Heart left ventricle (tissue), 16 donors: Measurements from ENCODE around the gene PANK1. TPM values are rescaled to one million over a fixed set of nuclear protein-coding genes. Genes with fewer than 3 reads are reported as not detected.

ENCODE experiments used
- ATAC-seq, 4 donors: fragments of 200-7000 bp; cut with Tn5 transposase; one replicate each; pipeline ENCODE4 v1.9.1; 2020 to 2022; ENCODE audit warnings: moderate library complexity in 4 of 4, mild to moderate bottlenecking in 3 of 4, moderate number of reproducible peaks in 1 of 4
- DNase-seq, 5 donors: peaks; one replicate each; pipeline ENCODE4 v3.0.0-alpha.2; 2020
- H3K27ac ChIP-seq, 12 donors: fragments of 200-600 bp; sonication (generic) in 4 of 12; one replicate each; pipeline versions ENCODE4 v1.5.0 to v1.8.0; 2016 to 2022; ENCODE audit warnings: mild to moderate bottlenecking in 2 of 12
- H3K27me3 ChIP-seq, 9 donors: fragments of 200-600 bp; sonication (generic) in 2 of 9; one replicate each; pipeline versions ENCODE4 v1.5.1 to v1.8.0; 2016 to 2022; ENCODE audit warnings: mild to moderate bottlenecking in 3 of 9
- H3K36me3 ChIP-seq, 9 donors: fragments of 200-600 bp; sonication (generic) in 2 of 9; one replicate each; pipeline versions ENCODE4 v1.5.0 to v1.8.0; 2018 to 2022; ENCODE audit warnings: mild to moderate bottlenecking in 2 of 9
- H3K4me1 ChIP-seq, 12 donors: fragments of 200-600 bp; sonication (generic) in 4 of 12; one replicate each; pipeline versions ENCODE4 v1.5.0 to v1.8.0; 2016 to 2022; ENCODE audit warnings: mild to moderate bottlenecking in 3 of 12
- H3K4me3 ChIP-seq, 12 donors: fragments of 200-600 bp; sonication (generic) in 4 of 12; one replicate each; pipeline versions ENCODE4 v1.5.0 to v1.8.0; 2017 to 2022; ENCODE audit warnings: mild to moderate bottlenecking in 9 of 12, moderate library complexity in 4 of 12
- H3K9me3 ChIP-seq, 12 donors: fragments of 200-600 bp; sonication (generic) in 4 of 12; one replicate each; pipeline versions ENCODE4 v1.5.0 to v1.8.0; 2016 to 2022; ENCODE audit warnings: mild to moderate bottlenecking in 1 of 12
- CTCF ChIP-seq, 12 donors: fragments of 200-600 bp; sonication (generic) in 4 of 12; IDR thresholded peaks; one replicate each; pipeline versions ENCODE4 v1.5.0 to v1.8.0; 2018 to 2022; ENCODE audit warnings: antibody characterized with exemption in 12 of 12, mild to moderate bottlenecking in 5 of 12
- POLR2A ChIP-seq, 2 donors: fragments of 450-650 bp; IDR thresholded peaks; one replicate each; pipeline ENCODE4 v1.6.1; 2017; ENCODE audit warnings: antibody characterized with exemption in 2 of 2, mild to moderate bottlenecking in 2 of 2, moderate library complexity in 2 of 2
- WGBS, 4 donors: extraction: QIAGEN DNeasy Blood & Tissue Kit in 2 of 4; methylation state at CpG; one replicate each; pipeline versions ENCODE4 v1.1.5 to v1.1.7; 2013 to 2018; 5-methylcytosine and 5-hydroxymethylcytosine counted together
- intact Hi-C, 10 donors: fragments of 100-400 bp; cut with DNase I; formaldehyde crosslinking; loops; one replicate each; pipeline versions ENCODE4 v1.11.1 to v1.14.2; 2022
- polyA plus RNA-seq, 2 donors: library from polyadenylated mRNA; stranded (reverse); fragments of 200-250 nt; gene quantifications; one replicate each; pipeline ENCODE4 v1.2.3, GENCODE V29; 2013
- total RNA-seq, 9 donors: library from RNA; depleted of rRNA in 2 of 9; stranded (reverse); fragments of >200 nt in 2 of 9; fragmentation: NEBNext Ultra II Directional in 3 of 9; extraction: Animal tissue kit (Norgen Biotek cat#: 25700) in 3 of 9; gene quantifications; one replicate each; pipeline versions ENCODE4 v1.1.0 to v1.2.4, GENCODE V29; 2016 to 2023
- donor health status: ischemic (EF 13 %, LVEDD 7.1; RV severe dilation, severe dysfunction).
- donor health status: healthy with polysubstance abuse.
- donor health status: DM: no; HTN: yes; CAD: no.
- donor health status: DM: no; HTN: no; CAD: no.
- donor health status: ischemic (EF 25% LVEDD 6.9; RV normal size, moderate dysfunction).
- donor health status: ischemic (EF 25% LVEDD 5.7; RV mildly dilated, moderate dysfunction).
- donor health status: healthy.
- donor health status: DM: yes; HTN: yes; CAD: no.
- donor health status: ischemic (EF 35%, LVEDD 5.7; RV mildly dilated, moderate dysfunction).
- donor health status: nonischemic (EF 11% LVEDD 7.7; RV severe dilation, severe dysfunction).
- donor health status: DM: yes; HTN: yes; CAD: no.
- donor health status: PGD.
- donor health status: ischemic (EF 29% LVEDD 5.4; RV normal size, mild dysfunction).
- donor health status: nonischemic (EF 23%, LVEDD 6.1; RV moderate dilation, normal function).

PANK1 gene
- total and polyA plus RNA-seq, 11 donors, result 3.6 to 24.7 (median 17.4) TPM

GRCh38 chr10:89653410-89653869, 8.4 kb upstream of the PANK1 start:
- no peak overlapping the region for H3K27ac ChIP-seq
- intact Hi-C loops, result no loop called here
- H3K4me1 ChIP-seq, result no peaks in the 10 kb centered on the region
- DNase-seq (no peak), ATAC-seq (no peak)
- no peaks in the 10 kb centered on the region for H3K27me3 ChIP-seq
- peaks cover 0 to 10% (median 0%) of the 10 kb centered on the region in 12 donors for H3K9me3 ChIP-seq
- no peaks in the 10 kb centered on the region for H3K36me3 ChIP-seq
- H3K4me3 ChIP-seq, result no peak overlapping the region
- 72 to 86% (median 78%) methylated on average over 6 of the region's 6 CpGs for WGBS, 4 donors
- TF ChIP-seq POLR2A (IDR thresholded peaks at IDR 0.05), result no peak
- no peak for TF ChIP-seq CTCF (IDR thresholded peaks at IDR 0.05)

DNA sequence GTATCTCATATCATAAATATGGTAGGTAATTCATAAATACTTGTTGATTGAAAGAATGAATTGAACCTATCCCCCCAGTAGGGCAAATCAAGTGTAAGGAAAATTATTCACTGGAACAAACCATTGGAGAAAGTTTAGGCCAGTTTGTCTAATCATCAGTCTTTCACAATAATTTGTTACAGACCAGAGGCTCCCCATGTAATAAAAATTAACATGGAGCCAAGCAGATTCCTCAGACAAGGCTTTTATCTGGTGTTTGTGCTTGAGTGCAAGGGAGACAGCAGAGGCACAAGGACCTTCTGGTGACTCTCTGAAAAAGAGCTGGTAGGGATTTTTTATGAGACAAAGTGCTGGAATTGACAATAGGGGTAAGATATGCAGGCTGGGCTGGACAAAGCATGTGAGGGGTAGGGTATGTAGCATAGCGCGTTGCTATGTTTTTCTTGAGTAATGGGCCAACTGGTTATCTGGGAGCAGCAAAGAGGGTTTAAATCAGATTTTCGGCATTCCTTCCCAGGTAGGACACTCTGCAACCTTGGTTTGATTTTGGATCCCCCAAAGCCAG, 7.8 kb upstream of the PANK1 start:
- DNase-seq (no peak), ATAC-seq (no peak)
- Histone ChIP-seq H3K27ac (no peak overlapping the region), H3K27me3 (no peaks in the 10 kb centered on the region), H3K4me1 (peaks cover 0 to 5% (median 0%) of the 10 kb centered on the region in 12 donors), H3K9me3 (peaks cover 0 to 10% (median 0%) of the 10 kb centered on the region in 12 donors), H3K36me3 (no peaks in the 10 kb centered on the region), H3K4me3 (no peak overlapping the region)
- no peak for TF ChIP-seq POLR2A (IDR thresholded peaks at IDR 0.05)
- no peak for TF ChIP-seq CTCF (IDR thresholded peaks at IDR 0.05)
- WGBS, 4 donors, result 94 to 97% (median 95%) methylated on average over 3 of the region's 3 CpGs
- intact Hi-C loops, result no loop called here

DNA sequence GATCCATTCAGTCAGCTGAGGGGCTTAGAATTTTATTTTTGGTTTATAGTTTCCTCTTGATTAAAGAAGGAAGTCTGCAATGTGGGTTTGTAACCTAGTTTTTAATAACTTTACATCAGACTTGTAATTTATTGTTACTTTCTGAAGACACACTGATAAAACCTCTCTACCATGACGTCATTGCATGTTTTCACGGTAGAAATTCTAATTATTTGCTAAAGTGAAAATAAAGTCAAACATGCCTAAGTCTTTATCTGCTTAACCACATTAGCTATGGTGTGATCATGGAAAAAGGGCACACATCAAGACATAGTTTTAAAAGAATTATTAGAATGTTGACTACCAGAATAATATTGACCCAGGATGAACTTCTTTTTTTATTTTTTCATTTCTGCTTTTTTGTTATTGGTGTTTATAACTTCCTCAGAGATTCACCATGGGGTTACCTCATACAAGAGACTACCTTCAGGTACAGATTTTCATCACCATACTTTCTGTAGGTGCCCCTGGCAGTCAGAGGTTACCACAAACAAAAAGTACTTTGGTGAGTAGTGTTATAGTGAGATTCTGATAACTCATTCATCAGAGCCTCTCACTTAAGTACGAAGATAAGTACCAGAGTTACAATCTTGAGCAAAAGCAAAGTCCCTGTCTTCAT, 7.0 kb upstream of the PANK1 start:
- intact Hi-C loops, result no loop called here
- WGBS, 4 donors, result 72 to 77% (median 75%) methylated on average over 3 of the region's 3 CpGs
- Histone ChIP-seq H3K27me3 (no peaks in the 10 kb centered on the region), H3K4me1 (peaks cover 0 to 11% (median 0%) of the 10 kb centered on the region in 12 donors), H3K27ac (no peak overlapping the region), H3K4me3 (no peak overlapping the region), H3K9me3 (peaks cover 0 to 10% (median 0%) of the 10 kb centered on the region in 12 donors), H3K36me3 (no peaks in the 10 kb centered on the region)
- DNase-seq, result no peak
- ATAC-seq, result no peak
- TF ChIP-seq POLR2A (IDR thresholded peaks at IDR 0.05) (no peak), CTCF (IDR thresholded peaks at IDR 0.05) (no peak)

- Histone ChIP-seq H3K27me3 (no peaks in the 10 kb centered on the region), H3K4me1 (peaks cover 0 to 14% (median 0%) of the 10 kb centered on the region in 12 donors), H3K9me3 (peaks cover 0 to 10% (median 0%) of the 10 kb centered on the region in 12 donors), H3K4me3 (no peak overlapping the region), H3K27ac (no peak overlapping the region), H3K36me3 (no peaks in the 10 kb centered on the region)
- TF ChIP-seq CTCF (IDR thresholded peaks at IDR 0.05), result no peak
- TF ChIP-seq POLR2A (IDR thresholded peaks at IDR 0.05), result no peak
- WGBS, 4 donors, result 59 to 69% (median 68%) methylated on average over 5 of the region's 5 CpGs
- no peak for ATAC-seq
- intact Hi-C loops, result no loop called here
- DNase-seq, result no peak
Observed at GRCh38 chr10:89651205-89651915, 6.3 kb upstream of the PANK1 start.
